Lower leg skin (tissue), 3 donors: ENCODE results near the gene KIN.

Source experiments
- POLR2A ChIP-seq, 2 donors: fragments of 450-650 bp; IDR thresholded peaks; one replicate each; pipeline ENCODE4 v1.6.1; 2016 to 2017; ENCODE audit warnings: antibody characterized with exemption in 2 of 2, mild to moderate bottlenecking in 1 of 2, moderate library complexity in 1 of 2
- TF ChIP-seq, protein P1 (sequence below), 3 donors: fragments of 450-650 bp; IDR thresholded peaks; one replicate each; pipeline ENCODE4 v1.5.1; 2016; ENCODE audit warnings: antibody characterized with exemption in 3 of 3, mild to moderate bottlenecking in 3 of 3, moderate library complexity in 2 of 3

- TF ChIP-seq, protein P1, sequence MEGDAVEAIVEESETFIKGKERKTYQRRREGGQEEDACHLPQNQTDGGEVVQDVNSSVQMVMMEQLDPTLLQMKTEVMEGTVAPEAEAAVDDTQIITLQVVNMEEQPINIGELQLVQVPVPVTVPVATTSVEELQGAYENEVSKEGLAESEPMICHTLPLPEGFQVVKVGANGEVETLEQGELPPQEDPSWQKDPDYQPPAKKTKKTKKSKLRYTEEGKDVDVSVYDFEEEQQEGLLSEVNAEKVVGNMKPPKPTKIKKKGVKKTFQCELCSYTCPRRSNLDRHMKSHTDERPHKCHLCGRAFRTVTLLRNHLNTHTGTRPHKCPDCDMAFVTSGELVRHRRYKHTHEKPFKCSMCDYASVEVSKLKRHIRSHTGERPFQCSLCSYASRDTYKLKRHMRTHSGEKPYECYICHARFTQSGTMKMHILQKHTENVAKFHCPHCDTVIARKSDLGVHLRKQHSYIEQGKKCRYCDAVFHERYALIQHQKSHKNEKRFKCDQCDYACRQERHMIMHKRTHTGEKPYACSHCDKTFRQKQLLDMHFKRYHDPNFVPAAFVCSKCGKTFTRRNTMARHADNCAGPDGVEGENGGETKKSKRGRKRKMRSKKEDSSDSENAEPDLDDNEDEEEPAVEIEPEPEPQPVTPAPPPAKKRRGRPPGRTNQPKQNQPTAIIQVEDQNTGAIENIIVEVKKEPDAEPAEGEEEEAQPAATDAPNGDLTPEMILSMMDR (IDR thresholded peaks at IDR 0.05) = no peak
- TF ChIP-seq POLR2A (IDR thresholded peaks at IDR 0.05) = no peak
These were observed 30.1 kb upstream of the KIN start for GRCh38 chr10:7817984-7818294.
